ENCODE data around the gene MAP2K5.

GRCh38 chr15:67854358-67854757, 311.9 kb downstream of the MAP2K5 start:
- TF ChIP-seq CTCF (IDR thresholded peaks at IDR 0.05; ENCODE audit: insufficient read depth, low read depth, low read length) = no peak
- no peak for TF ChIP-seq EZH2 (IDR thresholded peaks at IDR 0.05; ENCODE audit: insufficient read depth, low read length)

All from astrocyte (in vitro differentiated cells and primary cell).